Astrocyte (in vitro differentiated cells and primary cell): ENCODE measurements around the gene SMOC2.

Source experiments
- CTCF ChIP-seq: IDR thresholded peaks from 2 replicates; pipeline ENCODE4 v1.5.1; 2011; ENCODE audit warnings: low read depth, mild to moderate bottlenecking, inconsistent platforms, low read length, moderate library complexity; ENCODE audit not compliant: insufficient read depth
- EZH2 ChIP-seq: IDR thresholded peaks from 2 replicates; pipeline ENCODE4 v1.6.1; 2012; ENCODE audit warnings: mild to moderate bottlenecking, low read length, inconsistent platforms; ENCODE audit not compliant: insufficient read depth

- no peak for TF ChIP-seq CTCF
- no peak for TF ChIP-seq EZH2
Measured at GRCh38 chr6:168546151-168546550, 105.2 kb downstream of the SMOC2 start.
